Stimulated activated CD8-positive, alpha-beta memory T cell treated with anti-CD3 and anti-CD28 coated beads, Interleukin-4, amount 100 ng/mL, for 24 hours (primary cell): ENCODE results near the gene PRSS27.

Source experiments
- DNase-seq: peaks from one replicate; pipeline ENCODE4 v3.0.0-alpha.2; 2020; ENCODE audit warnings: low read depth

The PRSS27 gene

DNA sequence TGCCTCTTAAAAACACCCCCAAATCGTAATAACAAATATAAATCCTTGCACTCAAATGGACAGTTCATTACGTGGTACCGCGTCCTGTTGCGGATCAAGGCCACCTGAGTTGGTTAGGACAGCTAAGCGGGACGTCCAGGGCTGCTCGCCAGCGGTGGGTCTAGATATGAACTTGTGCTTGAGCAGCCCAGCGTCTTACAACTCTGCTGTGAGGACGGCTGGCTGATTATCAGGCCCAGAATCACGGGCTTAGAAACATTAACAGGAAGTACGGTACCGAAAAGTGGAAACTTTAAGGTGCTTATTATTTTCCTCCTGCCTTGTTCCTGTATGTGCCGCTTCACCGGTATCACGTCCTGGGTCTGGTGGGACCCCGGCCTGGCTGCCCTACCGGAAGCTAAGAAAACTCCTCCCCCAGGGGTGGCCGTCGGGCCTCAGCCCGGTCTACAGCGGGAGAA, 31.6 kb upstream of the PRSS27 start:
- no peak for DNase-seq

GRCh38 chr16:2749936-2750335, 29.9 kb upstream of the PRSS27 start:
- no peak for DNase-seq

DNA sequence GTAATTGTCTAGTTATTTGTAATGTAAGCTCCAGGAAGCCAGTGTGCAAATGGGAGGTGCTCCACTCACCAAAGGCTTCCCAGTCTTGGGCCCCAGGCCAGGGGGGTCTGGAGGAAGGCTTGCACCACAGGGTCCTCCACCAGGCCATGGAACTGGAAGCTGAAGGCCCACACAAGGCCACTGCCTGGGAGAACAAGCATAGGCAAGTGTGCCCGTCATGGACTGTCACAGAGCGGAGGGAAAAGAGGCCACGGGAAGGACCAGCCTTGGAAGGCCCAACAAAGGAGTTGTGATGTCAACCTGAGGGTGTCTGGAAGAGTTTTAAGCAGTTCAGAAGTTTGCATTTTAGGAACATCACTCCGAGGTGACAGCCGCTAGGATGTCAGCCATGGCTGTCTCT, 29.5 kb upstream of the PRSS27 start:
- no peak for DNase-seq

- DNase-seq: no peak
Measured at GRCh38 chr16:2748757-2749455, 28.9 kb upstream of the PRSS27 start.

GRCh38 chr16:2745961-2746360, 25.9 kb upstream of the PRSS27 start:
- no peak for DNase-seq

DNA sequence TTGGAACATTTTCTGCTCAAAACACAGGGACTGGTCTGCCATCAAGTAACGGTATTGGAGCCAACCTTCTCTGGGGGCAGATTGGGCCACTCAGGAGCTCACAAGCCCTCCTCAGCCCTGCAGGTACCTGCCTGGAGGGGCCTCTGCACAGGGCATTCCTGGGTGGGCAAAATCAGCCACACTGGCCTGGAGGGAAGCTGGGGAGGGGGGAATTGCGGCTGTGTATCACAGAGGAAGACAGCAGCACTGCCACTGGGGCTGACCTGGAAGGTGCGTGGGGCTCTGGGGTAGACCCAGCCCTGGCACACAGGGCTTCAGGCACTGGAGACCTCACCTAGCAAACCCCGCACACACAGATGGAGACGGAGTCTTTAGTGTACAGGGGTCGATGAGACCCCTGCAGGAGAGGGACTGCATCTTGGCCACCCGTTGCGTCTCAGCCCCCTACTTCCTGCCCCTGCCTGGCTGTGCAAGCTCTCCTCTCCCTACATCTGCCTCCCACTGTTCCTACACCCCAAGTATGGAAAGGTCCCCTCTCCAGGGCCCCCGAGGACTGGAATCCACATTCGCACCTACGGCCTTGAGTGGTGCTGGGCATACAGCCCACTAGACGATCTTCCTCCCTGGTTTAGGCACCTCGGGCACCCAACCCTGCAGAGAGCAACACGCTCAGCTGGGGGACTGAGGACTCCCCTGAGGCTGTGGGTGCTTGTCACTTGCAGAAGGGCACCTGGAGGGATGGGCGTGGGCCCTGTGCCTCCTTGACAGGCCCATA, 25.3 kb upstream of the PRSS27 start:
- DNase-seq: no peak

DNA sequence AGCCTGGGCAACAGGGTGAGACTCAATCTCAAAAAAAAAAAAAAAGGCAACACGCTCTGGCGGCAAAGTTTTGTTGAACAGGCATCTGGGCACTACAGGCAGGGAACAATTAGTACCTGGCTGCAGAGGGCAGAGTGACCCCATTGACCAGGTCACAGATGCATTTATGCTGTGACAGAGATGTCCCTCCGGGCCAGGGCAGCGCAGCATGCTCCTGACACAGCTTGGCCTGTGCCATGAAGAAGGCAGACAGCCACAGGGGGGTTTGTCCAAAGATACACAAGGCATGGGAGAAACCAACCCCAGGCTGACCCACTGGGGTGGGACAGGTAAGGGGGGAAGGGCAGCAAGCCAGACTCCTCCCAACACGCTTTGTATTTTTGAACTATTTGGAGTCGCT, 24.7 kb upstream of the PRSS27 start:
- no peak for DNase-seq

GRCh38 chr16:2743007-2743810, 23.2 kb upstream of the PRSS27 start:
- no peak for DNase-seq

DNA sequence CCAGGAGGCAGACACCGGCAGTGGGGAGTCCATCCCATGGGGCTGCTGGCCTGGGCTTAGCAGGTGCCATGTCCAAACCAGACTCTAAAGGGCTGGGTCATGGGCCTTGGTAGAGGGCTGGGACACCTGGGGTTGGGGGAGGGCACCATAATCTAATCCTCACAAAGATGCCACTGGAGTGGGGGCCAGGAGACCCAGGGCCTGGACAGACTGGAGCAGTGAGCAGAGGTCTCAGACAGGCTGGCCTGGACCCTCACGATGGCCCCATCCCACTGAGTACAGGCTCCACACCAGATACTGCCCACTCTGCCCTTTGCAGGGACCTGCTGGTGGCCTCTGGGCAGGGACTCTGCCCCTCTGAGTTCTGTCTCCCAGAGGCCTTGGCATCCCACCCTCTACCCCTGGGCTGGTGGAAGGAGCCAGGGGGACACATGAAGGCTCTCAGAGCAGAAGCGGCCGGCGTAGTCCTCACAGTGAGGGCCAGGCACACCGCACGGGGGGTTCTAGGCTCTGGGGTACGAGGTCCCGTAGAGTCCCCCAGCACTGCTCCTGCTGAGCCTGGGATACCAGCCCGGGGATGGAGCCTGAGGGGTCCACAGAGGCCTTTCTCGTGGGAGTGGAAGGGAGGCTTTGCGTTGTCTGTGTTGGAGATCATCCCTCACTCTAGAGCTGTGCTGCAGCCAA, 22.4 kb upstream of the PRSS27 start:
- DNase-seq: no peak

DNA sequence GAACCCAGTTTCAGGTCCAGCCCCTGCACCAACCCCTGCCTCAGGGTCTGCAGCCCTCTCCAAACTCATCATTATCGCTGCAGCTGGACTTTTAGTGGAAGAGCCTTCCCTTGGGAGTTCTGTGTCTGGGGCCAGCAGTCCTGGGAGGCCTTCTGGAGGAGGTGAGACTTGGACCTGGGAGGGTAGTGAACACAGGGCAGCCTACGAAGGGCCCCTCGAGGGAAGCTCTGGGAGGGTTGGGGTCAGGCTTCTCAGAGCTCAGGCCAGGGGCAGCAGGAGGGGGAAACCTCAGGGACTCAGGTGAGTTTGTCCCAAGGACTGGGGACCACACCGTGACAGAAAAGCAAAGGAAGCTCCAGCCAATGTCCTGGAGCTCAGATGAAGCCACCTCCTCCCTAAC, 21.1 kb upstream of the PRSS27 start:
- no peak for DNase-seq

- no peak for DNase-seq
Measured at GRCh38 chr16:2740476-2740875, 20.5 kb upstream of the PRSS27 start.

DNA sequence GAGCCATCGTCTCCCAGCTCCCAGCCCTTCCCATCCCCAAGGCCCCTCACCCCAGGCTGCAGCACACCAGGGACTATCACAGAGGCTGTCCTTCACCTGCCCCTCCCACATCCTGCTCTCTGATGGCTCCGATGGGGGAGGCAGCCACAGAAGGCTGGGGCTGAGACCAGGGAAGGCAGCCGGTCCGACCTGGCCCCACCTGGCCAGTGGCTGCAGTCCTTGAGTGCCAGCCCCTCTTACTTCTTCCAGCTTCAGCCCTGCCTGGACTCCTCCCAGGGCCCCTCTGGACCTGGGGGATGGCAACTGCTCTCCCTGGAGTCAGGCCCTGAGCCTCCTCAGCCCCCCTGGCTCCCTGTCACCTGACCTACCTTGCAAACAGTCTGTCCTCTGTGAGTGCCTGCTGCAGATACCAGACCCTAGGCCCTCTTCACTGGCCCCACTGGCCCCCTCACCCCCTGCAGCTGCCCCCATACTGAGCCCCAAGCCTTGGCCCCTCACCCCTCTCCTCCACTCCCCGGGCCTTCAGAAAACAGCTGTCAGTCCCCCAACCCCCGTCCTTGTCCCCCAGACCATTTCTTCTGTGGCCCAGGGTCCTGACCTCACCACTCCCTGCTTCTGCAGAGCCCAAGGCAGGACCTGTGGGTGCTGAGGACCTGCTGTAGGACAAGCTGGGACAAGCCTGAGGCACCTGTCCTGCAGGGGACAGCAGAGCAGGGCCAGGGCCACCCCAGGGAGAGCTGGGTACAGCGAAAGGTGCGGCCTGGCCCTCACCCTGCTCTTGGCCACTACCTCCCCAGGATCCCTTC, 19.8 kb upstream of the PRSS27 start:
- no peak for DNase-seq

DNA sequence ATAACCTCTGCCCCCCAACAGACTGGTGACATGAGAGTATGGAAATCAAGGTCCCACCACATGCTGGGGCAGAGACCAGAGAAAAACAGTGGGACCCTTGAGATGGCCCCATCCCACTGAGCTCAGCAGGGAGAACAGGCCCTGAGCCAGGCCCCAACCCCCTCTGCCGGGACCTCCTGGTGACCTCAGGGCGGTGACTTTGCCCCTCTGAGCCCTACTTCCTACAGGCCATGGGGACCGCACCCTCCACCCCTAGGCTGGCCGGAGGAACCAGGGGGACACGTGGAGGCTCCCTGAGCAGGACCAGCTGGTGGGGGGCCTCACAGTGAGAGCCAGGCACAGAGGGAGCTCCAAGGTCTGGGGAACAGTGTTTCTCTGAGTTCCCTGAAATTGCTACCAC, 18.6 kb upstream of the PRSS27 start:
- no peak for DNase-seq

DNA sequence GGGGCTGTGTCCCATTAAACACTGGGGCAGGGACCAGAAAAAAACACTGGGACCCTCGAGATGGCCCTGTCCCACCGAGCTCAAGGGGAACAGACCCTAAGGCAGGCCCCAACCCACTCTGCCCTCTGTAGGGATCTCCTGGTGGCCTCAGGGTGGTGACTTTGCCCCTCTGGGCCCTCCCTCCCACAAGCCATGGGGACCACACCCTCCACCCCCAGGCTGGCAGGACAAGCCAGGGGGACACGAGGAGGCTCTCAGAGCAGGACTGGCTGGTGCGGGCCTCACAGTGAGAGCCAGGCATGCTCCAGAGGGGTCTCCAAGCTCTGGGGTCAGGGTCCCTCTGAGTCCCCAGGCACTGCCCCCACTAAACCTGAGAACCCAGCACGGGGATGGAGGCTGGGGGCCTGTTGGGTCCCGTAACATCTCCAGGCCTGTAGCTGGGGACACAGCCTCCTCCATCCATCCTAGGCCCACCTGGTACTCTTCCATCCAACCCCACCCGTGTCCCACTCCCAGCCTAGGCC, 17.9 kb upstream of the PRSS27 start:
- no peak for DNase-seq

GRCh38 chr16:2737238-2737605, 17.2 kb upstream of the PRSS27 start:
- DNase-seq: no peak

DNA sequence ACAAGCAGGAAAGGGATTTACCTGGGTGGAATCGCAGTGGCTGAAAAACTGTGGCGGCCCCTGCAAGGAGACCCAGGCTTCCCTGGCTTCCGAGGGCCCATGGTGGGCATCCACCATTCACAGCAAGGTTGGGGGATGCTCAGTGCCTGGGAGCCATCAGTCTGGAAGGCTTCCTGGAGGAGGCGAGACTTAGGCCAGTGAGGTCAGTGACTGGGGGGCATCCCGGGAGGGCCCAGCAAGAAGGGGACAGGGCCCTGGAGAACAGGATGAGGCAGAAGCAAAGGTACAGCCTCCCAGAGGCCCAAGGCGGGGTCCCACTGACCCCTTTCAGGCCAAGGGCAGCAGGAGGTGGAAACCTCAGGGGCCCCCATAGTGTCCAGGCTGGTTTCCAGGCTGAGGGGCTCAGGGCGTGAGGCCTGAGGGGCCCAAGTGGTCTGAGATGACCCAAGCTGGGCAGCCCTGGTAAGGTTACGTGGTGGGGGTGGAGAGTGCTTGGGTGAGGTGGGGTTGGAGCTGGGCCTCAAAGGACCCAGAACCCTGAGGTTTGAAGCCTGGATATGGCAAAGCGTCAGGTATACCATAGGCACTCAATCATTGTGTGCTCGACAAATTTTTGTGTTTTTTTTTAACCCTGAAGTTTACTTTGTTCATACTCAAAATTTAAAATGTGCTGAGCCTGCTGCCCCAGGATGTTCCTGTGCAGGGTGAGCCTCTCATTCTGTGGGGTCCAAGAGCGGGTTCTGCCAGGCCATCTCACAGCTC, 16.6 kb upstream of the PRSS27 start:
- DNase-seq: no peak

DNA sequence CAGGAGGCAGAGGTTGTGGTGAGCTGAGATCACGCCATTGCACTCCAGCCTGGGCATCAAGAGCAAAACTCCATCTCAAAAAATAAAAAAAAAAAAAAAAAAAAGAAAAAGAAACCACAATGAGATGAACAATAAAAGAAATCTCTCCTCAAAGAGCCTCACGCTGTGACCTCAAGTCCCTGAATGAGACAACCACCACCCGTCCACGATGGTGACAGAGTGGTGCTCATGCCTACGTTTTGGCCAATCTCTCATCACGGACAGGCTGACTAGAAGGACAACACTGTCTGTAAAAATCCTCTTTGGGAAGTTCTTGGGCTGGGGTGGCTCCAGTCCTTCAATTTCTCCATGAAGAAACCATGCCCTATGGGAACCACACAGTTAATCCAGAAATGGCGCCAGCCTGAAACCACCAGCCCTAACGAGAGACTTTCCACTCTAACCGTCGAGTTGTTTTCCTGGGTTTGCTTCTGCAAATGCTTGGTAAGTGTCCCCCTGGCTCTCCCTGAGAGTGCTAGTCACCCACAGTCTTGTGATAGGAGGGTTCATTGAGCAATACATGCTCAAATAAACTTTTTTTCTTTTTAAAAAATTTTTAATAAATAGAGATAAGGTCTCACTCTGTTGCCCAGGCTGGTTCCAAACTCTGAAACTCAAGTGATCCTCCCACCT, 15.0 kb upstream of the PRSS27 start:
- DNase-seq: no peak

DNA sequence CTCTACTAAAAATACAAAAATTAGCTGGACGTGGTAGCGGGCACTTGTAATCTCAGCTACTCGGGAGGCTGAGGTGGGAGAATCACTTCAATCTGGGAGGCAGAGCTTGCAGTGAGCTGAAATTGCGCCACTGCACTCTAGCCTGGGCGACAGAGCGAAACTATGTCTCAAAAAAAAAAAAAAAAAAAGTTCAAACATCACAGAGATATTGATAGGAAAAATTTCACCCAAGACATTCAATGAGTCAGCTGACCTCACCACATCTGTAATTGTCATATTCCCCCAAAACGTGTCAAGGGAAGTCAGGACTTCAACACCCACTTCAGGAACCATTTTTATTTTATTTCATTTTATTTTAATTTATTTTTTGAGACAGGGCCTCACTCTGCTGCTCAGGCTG, 8.0 kb upstream of the PRSS27 start:
- no peak for DNase-seq

- DNase-seq: no peak
Measured at GRCh38 chr16:2726923-2727322, 6.9 kb upstream of the PRSS27 start.

- DNase-seq: no peak
Measured at GRCh38 chr16:2724816-2725348, 4.9 kb upstream of the PRSS27 start.
